ENCODE data around the gene USP22. TPM values are rescaled to one million over a fixed set of nuclear protein-coding genes. Genes with fewer than 3 reads are reported as not detected.

Gene USP22
- total RNA-seq, 1 donor from 2014 or later = 192 TPM

GRCh38 chr17:21025451-21025850 lies 17.4 kb downstream of the USP22 start:
- Histone ChIP-seq H3K9me3 (ENCODE audit: low read depth) (no peaks in the 10 kb centered on the region), H3K27me3 (no peaks in the 10 kb centered on the region), H2AFZ (replicated peaks) (no peak overlapping the region), H3K27ac (no peak overlapping the region), H3K4me1 (peaks cover 3% of the 10 kb centered on the region), H3K79me2 (ENCODE audit: low read depth) (peaks cover 100% of the 10 kb centered on the region), H3K9ac (no peak overlapping the region), H3K4me3 (no peak overlapping the region), H4K20me1 (ENCODE audit: low read depth) (peaks cover 100% of the 10 kb centered on the region), H3F3A (ENCODE audit: low read depth) (peaks cover 12% of the 10 kb centered on the region), H3K4me2 (no peak overlapping the region), H3K36me3 (peaks cover 4% of the 10 kb centered on the region)
- Mint-ChIP-seq H3K4me1 (peaks cover 7% of the 10 kb centered on the region), H3K27ac (no peak overlapping the region), H3K27me3 (ENCODE audit: insufficient read depth, low read depth) (peaks cover 2% of the 10 kb centered on the region), H3K9me3 (no peaks in the 10 kb centered on the region), H3K4me3 (no peak overlapping the region), H3K36me3 (peaks cover 48% of the 10 kb centered on the region)
- TF ChIP-seq, protein P1, sequence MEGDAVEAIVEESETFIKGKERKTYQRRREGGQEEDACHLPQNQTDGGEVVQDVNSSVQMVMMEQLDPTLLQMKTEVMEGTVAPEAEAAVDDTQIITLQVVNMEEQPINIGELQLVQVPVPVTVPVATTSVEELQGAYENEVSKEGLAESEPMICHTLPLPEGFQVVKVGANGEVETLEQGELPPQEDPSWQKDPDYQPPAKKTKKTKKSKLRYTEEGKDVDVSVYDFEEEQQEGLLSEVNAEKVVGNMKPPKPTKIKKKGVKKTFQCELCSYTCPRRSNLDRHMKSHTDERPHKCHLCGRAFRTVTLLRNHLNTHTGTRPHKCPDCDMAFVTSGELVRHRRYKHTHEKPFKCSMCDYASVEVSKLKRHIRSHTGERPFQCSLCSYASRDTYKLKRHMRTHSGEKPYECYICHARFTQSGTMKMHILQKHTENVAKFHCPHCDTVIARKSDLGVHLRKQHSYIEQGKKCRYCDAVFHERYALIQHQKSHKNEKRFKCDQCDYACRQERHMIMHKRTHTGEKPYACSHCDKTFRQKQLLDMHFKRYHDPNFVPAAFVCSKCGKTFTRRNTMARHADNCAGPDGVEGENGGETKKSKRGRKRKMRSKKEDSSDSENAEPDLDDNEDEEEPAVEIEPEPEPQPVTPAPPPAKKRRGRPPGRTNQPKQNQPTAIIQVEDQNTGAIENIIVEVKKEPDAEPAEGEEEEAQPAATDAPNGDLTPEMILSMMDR (IDR thresholded peaks at IDR 0.05) = no peak
- no peak for TF ChIP-seq EZH2 (IDR thresholded peaks at IDR 0.05)
- TF ChIP-seq EZH2phosphoT487 (IDR thresholded peaks at IDR 0.05) = no peak
- no peak for DNase-seq (ENCODE audit: low spot score)

- Histone ChIP-seq H3K79me2 (ENCODE audit: low read depth) (peaks cover 100% of the 10 kb centered on the region), H3K9me3 (ENCODE audit: low read depth) (no peaks in the 10 kb centered on the region), H3K27ac (no peak overlapping the region), H2AFZ (replicated peaks) (no peak overlapping the region), H3K4me1 (no peaks in the 10 kb centered on the region), H3K36me3 (peaks cover 15% of the 10 kb centered on the region), H3K4me2 (no peak overlapping the region), H3F3A (ENCODE audit: low read depth) (peaks cover 12% of the 10 kb centered on the region), H3K9ac (no peak overlapping the region), H4K20me1 (ENCODE audit: low read depth) (peaks cover 100% of the 10 kb centered on the region), H3K27me3 (no peaks in the 10 kb centered on the region), H3K4me3 (no peak overlapping the region)
- no peak overlapping the region for H3K4me3 Mint-ChIP-seq
- H3K27me3 Mint-ChIP-seq (ENCODE audit: insufficient read depth, low read depth) = peaks cover 2% of the 10 kb centered on the region
- no peak overlapping the region for H3K27ac Mint-ChIP-seq
- no peak for DNase-seq (ENCODE audit: low spot score)
- H3K4me1 Mint-ChIP-seq = peaks cover 2% of the 10 kb centered on the region
- H3K36me3 Mint-ChIP-seq = peaks cover 57% of the 10 kb centered on the region
- no peaks in the 10 kb centered on the region for H3K9me3 Mint-ChIP-seq
- TF ChIP-seq EZH2phosphoT487 (IDR thresholded peaks at IDR 0.05) (no peak), EZH2 (IDR thresholded peaks at IDR 0.05) (no peak)
- TF ChIP-seq, protein P1 (IDR thresholded peaks at IDR 0.05) = no peak
These were observed 18.8 kb downstream of the USP22 start for GRCh38 chr17:21024024-21024423.

DNA sequence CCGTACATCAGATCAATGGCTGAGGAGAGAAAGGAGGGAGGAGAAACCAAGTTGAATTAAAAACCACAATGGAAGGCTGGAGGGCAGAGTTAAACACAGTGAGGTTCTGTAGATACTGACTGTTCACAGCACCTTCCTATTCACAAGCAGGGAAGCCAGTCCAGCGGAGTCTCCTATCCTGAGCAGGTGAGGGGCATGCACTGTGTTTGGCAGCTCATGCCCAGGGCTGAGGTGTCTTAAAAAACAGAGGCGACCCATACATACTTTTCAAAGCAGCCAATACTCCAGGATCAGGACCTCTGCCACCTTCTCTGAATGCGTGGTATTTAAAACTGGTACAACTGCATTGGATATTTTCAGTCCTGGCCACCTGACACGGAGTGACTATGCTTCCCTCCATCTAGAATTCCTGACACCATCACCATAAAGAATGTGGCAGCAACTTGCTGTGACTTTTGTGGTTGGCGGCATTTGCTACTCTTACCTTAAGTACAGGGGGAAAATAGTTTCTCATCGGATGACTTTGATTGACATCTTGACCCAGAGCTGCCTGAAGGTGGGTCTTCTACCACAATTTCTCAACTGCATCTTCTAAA lies 21.5 kb downstream of the USP22 start:
- no peak overlapping the region for H3K9ac ChIP-seq
- no peak overlapping the region for H3K4me3 Mint-ChIP-seq
- H3K4me1 ChIP-seq = no peaks in the 10 kb centered on the region
- TF ChIP-seq EZH2phosphoT487 (IDR thresholded peaks at IDR 0.05) = no peak
- TF ChIP-seq EZH2 (IDR thresholded peaks at IDR 0.05) = no peak
- TF ChIP-seq, protein P1 (IDR thresholded peaks at IDR 0.05) = no peak
- peaks cover 100% of the 10 kb centered on the region for H4K20me1 ChIP-seq (ENCODE audit: low read depth)
- peaks cover 19% of the 10 kb centered on the region for H3K36me3 ChIP-seq
- H3K27ac ChIP-seq = no peak overlapping the region
- no peak overlapping the region for H2AFZ ChIP-seq (replicated peaks)
- H3K36me3 Mint-ChIP-seq = peaks cover 69% of the 10 kb centered on the region
- DNase-seq (ENCODE audit: low spot score) = no peak
- peaks cover 2% of the 10 kb centered on the region for H3K4me1 Mint-ChIP-seq
- no peak overlapping the region for H3K4me3 ChIP-seq
- no peaks in the 10 kb centered on the region for H3K9me3 Mint-ChIP-seq
- no peaks in the 10 kb centered on the region for H3K27me3 ChIP-seq
- H3K27ac Mint-ChIP-seq = no peak overlapping the region
- H3F3A ChIP-seq (ENCODE audit: low read depth) = peaks cover 12% of the 10 kb centered on the region
- no peaks in the 10 kb centered on the region for H3K9me3 ChIP-seq (ENCODE audit: low read depth)
- H3K79me2 ChIP-seq (ENCODE audit: low read depth) = peaks cover 100% of the 10 kb centered on the region
- H3K4me2 ChIP-seq = no peak overlapping the region
- peaks cover 6% of the 10 kb centered on the region for H3K27me3 Mint-ChIP-seq (ENCODE audit: insufficient read depth, low read depth)

Data from neural progenitor cell (in vitro differentiated cells).